Neural cell (in vitro differentiated cells): ENCODE measurements around the gene NPIPB6.

ENCODE experiments used
- MXI1 ChIP-seq: fragments of 450-650 bp; conservative IDR thresholded peaks from 2 replicates; pipeline ENCODE4 v1.6.1; 2014; ENCODE audit warnings: antibody characterized with exemption, mild to moderate bottlenecking; ENCODE audit not compliant: poor library complexity, severe bottlenecking
- TF ChIP-seq, protein P1 (sequence below): fragments of 450-650 bp; IDR thresholded peaks from 2 replicates; pipeline ENCODE4 v1.5.1; 2014; ENCODE audit warnings: antibody characterized with exemption, mild to moderate bottlenecking, moderate library complexity; ENCODE audit not compliant: poor library complexity, severe bottlenecking

GRCh38 chr16:28317040-28317880 is 46.0 kb downstream of the NPIPB6 start:
- TF ChIP-seq MXI1, result no peak
- TF ChIP-seq, protein P1, sequence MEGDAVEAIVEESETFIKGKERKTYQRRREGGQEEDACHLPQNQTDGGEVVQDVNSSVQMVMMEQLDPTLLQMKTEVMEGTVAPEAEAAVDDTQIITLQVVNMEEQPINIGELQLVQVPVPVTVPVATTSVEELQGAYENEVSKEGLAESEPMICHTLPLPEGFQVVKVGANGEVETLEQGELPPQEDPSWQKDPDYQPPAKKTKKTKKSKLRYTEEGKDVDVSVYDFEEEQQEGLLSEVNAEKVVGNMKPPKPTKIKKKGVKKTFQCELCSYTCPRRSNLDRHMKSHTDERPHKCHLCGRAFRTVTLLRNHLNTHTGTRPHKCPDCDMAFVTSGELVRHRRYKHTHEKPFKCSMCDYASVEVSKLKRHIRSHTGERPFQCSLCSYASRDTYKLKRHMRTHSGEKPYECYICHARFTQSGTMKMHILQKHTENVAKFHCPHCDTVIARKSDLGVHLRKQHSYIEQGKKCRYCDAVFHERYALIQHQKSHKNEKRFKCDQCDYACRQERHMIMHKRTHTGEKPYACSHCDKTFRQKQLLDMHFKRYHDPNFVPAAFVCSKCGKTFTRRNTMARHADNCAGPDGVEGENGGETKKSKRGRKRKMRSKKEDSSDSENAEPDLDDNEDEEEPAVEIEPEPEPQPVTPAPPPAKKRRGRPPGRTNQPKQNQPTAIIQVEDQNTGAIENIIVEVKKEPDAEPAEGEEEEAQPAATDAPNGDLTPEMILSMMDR, result peak; percentile 63
